H1 (cell line): ENCODE measurements around the gene EEF1AKMT3. TPM values are rescaled to one million over a fixed set of nuclear protein-coding genes. Genes with fewer than 3 reads are reported as not detected.

Experiments used
- E2F6 ChIP-seq: IDR thresholded peaks from 2 replicates; pipeline ENCODE4 v1.6.1; 2012; ENCODE audit warnings: inconsistent platforms
- polyA plus RNA-seq, 7 experiments: library from polyadenylated mRNA; depleted of rRNA in 3 of 7; stranded (reverse) in 5 of 7; unstranded in 2 of 7; fragments of >200 nt in 5 of 7; fragments of 200-250 nt in 2 of 7; gene quantifications; 1 replicate in 5 of 7; 2 replicates in 1 of 7; 4 replicates in 1 of 7; pipeline versions ENCODE4 v1.2.1 to v1.2.3, GENCODE V29; 2011 to 2013; ENCODE audit warnings: missing spikeins in 2 of 7, mixed read lengths in 2 of 7
- total RNA-seq: library from RNA; stranded (reverse); fragmentation: NEBNext Ultra II Directional; extraction: Animal tissue kit (Norgen Biotek cat#: 25700); gene quantifications from 2 replicates; pipeline ENCODE4 v1.2.1, GENCODE V29; 2021

Gene EEF1AKMT3
- total and polyA plus RNA-seq, 2 of the 8 experiments (the other 6 are each of a cell fraction or from before 2014, with no cell fraction given), result 3.1 to 4.4 TPM

GRCh38 chr12:57823131-57823907 lies 50.9 kb downstream of the EEF1AKMT3 start (continued):
- no peak for TF ChIP-seq E2F6
